ENCODE measurements around the gene RSU1.
"Not testable (repeated sequence)": the region's sequence is repeated elsewhere in the genome, so short reads cannot be mapped to it uniquely, and the experiment has no call there.

RSU1 gene

DNA sequence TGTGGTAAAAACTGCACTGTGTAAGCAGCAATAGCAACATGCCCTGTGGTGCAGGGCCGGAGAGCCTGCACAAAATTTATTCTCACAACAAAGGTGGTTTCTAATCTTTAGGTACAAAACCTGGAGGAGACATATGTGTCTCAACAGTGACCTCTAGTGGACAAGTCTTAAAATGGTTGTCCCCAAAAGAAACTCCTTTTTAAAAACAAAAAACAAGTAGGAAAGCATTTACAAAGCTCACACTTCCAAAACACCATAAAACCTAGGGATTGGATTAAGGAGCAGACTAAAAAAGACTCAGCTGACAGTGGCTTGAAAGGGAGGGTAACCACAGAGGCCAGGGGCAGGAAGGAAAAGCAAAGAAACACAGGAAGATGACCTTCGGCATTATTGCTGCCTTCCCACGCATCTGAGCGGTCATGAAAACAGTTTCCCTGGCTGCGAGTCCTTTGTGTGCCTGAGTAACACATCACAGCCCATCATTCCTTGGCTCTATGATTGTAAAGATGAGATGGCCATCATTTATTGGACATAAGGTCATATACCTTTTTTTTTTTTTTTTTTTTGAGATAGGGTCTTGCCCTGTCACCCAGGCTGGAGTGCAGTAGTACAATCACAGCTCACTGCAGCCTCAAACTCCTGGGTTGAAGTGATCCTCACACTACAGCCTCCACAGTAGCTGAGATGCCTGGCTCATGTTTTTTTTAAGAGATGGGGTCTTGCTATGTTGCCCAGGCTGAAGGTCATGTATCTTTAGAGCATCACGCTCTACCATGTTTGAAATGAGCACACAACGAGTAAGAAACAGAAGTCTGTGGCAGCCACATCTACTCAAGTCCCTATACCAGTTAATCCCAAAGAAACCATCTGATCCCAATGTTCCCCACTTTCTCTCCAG lies 39.5 kb downstream of the RSU1 start:
- DNase-seq, result peak in 1 of 2 experiments; percentile 35

DNA sequence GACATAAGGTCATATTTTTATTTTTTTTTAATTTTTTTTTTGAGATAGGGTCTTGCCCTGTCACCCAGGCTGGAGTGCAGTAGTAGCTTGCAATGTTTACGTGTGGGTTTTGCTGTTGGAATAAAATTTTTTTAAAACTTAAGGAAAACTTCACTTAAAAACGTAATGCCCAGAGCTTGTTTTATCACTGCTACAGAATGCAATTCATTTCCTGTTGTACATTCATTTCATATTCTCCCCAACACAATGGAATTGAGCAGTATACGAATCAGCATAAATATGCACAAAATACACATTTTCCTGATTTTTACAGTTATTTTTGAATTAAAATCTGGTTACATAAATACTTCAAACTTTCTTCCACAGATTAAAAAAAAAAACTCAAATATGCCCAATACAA lies 40.3 kb downstream of the RSU1 start:
- DNase-seq, result no peak

DNA sequence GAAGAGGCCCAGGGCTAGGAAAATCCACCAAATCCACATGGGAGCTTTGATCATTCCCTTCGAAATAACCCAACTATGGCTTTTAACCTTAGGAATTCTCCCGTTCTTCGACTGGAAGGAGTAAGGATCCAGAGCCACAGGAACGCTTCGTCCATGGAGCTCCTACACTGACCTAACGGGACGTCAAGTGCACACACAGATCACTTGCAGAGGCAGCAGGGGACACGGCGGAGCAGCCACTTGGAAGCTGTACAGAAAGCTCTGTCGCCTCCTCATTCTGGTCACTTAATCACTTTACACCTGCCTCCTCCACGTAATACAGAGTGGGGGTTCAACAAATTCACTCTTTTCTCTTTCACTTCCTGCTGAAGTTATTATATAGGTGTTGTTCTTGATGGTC lies 43.9 kb downstream of the RSU1 start:
- no peak for DNase-seq

DNA sequence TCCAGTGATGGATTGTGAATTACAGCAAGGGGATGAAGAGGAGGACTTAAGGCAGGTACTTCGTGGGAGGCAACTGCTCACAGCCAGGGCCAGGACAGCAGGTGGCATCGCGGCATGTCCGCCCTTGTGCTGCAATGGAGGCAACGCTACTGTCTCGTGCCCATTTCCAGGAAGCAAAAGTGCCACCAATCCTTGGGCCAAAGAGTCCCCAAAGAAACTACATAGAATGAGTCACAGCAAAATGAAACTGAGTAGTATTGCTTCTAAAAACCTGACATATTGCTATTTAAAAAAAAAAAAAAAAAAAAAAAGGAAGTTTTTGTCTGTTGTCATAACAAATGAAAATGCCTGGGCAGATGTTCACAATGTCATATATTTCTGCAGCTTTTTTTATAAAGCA lies 46.6 kb downstream of the RSU1 start:
- DNase-seq, result no peak

DNA sequence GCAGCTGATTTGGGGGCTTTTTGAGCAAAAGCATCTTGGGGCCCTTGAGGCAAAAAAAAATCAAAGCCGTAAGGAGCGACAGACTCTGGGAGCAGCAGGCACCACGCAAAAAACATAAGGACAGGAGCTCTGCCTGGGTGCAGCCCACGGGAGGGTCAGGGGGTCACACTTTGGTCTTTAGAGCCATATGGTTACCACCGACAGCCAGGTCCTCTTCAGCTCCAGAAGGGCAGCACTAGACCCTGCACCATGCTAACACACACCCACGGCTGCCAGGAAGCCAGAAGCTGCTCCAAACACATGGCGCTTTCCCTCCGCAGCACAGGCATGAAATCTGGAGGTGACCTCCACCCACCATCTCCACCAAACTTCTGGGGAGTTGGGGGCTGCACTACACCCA lies 47.1 kb downstream of the RSU1 start:
- no peak for DNase-seq

DNA sequence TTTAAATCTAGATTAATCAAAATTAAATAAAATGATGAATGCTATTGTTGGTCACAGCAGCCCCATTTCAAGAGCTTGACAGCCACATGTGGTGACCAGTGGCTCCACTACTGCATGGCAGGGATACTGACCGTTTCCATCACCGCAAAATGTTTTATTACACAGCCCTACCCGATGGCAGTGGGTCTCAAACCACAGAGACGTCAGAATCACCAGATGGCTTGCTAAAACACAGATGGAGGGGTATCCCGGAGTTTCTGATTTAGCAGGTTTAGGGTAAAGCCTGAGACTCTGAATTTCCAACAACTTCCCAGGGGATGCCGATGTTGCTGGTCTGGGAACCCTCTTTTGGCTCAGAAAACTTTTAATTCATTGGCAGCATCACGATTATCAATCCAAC lies 47.9 kb downstream of the RSU1 start:
- no peak for DNase-seq

DNA sequence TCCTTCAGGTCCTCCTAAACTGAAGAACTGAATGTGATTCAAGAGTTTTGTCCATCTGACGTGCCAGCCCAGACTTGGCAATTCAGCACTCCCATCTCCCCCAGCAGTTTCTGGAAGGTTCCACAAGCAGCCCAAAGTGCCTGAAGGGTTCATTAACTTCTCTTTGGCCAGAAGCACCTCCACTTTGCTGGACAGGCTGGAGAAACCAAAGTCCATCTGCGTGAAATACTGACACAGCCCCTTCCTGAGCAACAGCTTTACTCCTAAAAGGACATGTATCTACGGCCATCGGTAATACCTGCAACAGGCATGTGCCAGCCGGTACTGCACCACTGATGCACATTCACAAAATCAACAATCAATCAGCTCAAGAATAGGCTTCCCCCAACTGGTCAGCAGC lies 48.5 kb downstream of the RSU1 start:
- no peak for DNase-seq

DNA sequence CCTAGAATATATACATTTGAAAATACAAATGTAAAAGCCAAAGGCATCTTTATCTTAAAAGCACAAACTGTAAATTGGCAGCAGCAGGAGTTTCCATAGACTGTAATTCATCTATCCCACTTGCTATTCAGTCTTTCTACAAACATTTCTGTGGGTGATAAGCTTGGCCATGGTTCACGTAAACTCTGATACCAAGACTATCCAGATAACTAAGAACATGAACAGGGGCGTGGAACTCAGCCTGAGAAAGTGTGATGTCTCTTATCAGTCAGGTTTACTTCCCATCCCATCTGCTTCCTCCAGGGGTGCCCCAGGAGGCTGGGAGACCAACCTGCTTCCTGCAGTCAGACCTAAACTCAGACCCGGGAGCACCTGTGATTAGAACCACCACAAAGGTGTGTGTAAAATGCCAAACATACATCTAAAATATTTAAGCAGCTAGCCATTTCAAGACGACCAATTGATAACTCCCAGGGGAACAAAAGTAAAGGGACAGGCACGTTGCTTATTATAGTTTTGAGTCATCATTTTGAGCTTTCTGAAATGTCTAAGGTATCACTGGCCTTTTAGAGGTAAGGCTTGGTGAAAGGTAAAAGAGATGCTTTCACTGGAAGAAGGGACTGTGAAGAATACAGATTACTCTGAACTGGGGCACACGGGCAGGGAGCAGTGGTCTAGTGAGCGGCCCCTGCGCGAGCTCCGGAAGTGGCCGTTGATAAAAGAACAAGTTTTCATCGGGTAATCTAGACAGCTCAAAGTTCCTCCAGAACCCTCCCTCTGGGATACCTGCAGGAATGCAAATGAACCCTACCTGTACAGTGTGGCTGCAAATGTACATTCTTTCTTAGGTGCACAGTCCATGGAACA lies 51.5 kb downstream of the RSU1 start:
- DNase-seq, result no peak

DNA sequence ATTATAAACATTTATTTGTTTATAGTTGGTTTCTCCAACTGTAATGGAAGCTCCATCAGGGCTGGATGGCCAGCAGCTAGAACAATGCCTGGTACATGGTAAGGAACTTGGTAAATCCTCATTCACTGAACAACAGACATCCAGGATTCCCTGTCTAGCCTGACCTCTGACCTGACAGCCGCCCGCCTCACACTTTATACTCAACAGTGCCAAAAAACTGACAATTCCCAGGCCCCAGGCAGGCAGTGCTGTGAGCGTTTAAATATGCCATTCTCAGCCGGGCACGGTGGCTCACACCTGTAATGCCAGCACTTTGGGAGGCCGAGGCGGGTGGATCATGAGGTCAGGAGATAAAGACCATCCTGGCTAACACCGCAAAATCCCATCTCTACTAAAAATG lies 55.9 kb downstream of the RSU1 start:
- DNase-seq, result no peak

DNA sequence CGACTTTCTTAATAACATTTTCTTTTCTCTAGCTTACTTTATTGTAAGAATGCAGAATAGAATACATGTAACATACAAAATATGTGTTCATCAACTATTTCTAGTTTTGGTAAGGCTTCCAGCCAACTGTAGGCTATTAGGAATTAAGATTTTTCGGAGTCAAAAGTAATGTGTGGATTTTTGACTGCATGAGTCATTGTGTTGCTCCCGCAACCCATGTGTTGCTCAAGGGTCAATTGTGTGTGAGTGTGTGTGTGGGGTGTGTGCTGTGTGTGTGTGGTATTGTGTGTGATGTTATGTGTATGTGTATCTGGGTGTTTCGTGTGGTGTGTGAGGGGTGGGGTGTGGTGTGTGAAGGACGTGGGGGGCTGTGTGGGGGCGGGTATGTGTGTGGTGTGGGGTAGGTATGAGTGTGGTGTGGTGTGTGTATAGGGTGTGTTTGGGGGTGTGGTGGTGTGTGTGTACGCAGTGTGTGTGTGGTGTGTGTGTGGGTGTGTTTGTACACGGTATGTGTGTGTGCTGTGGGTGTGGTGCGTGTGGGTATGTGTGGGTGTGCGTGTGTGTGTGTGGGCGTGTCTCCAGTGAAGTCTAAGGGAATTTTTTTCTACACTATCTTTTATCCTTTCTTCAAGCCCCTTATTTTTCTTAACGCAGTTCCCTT lies 60.5 kb downstream of the RSU1 start:
- DNase-seq, result no peak

DNA sequence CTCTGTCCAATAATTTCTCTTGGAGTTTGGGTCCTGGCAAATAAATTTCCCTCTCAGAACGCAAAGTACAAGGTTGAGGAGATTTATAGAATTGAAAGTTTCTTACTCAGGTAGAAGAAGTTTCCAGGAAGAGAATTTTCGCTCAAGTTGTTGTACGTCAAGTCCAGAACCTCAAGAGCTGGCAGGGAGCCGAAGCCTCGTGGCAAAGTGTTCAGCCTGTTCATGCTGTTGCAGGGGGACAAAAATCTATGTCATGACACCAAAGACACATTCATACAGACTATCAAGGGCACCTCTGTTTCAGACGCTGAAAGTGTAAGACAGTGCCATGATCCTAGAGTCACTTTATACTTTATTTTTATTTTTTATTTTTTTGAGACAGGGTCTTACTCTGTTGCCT lies 62.5 kb downstream of the RSU1 start:
- DNase-seq, result no peak

DNA sequence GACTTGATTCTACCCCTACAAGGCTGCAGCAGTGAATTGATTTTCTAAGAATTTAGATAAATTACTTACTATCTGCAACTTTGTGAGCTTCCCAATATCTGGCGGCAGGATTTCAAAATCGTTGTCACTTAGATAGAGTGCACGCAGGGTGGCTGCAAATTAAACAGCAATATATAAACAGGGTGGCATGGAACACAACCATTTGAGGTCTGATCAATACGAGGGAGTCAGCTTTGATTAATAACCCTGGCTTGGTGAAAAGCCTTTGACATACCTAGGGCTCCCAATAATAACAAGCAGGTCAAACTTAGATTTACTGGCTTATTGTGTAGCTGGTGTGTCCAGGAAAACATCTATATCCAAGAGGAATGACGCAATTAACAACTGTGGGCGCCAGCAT lies 64.4 kb downstream of the RSU1 start:
- not testable (repeated sequence) for DNase-seq

DNA sequence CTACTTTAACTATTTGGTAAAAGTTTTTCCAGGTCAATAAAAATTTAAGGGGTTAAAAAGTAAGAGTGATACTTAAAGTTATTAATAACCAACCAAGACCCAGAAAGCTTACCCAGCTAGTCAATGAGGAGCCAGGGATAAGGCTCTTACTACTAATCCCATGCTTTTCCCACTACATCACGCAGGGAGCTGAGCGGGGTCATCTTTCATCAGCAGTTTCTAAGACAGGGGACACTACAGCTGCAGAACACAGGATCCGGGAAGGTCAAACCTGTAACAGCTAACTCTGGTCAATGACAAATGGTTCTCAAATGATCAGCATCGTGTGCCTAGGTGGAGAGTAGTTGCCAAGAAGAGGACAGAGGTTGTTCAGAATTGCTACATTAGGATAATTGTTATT lies 65.1 kb downstream of the RSU1 start:
- DNase-seq, result no peak

DNA sequence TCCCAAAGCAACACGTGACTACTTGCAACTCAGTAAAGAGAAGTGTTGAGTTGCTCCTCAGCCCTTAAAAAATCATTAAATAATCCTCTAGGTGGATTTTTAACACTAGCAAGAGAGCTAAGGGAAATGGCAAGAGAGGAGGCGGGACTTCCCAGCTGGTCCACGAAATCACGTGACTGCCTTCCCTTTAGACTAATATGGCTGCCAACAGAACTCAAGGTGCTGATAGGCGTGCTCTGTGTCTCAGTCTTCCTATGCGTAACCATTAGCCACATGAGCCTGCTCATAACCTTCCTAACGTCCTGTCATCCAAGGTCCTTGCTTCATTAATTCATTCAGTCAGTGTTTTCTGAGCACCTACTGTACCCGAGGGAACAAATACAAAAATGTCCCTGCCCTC lies 66.0 kb downstream of the RSU1 start:
- DNase-seq, result no peak

DNA sequence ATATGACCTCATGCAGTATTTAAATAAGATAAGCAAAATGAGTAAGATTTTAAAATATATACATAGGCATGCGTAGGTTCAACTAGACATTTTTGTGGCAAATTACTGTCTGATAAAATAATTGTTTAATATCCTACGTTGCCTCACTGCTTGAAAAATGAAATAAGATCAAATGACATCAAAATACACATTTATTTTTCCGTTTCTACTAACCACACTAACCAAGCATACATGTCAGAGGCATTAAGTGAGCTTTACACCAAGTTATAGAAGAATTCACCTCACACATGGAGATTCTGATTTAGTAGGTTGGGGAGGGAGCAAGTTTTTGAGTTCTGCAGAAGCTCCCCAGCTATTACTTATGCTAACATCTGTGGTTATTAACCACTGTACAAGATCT lies 66.8 kb downstream of the RSU1 start:
- DNase-seq, result no peak

DNA sequence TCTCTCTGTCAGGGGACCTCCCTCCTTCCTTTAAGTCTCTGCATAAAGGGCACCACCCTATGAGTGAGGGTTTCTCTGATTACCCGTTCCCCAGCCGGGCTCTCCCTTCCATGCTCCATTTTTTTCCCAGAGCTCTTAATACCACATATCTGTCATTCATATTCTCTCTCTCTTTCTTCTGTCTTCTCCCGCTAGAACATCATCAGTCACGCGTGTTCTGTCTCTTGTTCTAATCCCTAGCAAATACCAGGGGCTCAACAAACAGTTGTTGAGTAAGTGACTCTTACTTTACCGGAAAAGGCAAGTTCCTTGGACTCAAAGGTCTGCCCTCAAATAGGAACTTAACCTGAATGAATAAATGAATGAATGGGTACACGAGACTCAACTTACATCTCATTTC lies 68.5 kb downstream of the RSU1 start:
- no peak for DNase-seq

DNA sequence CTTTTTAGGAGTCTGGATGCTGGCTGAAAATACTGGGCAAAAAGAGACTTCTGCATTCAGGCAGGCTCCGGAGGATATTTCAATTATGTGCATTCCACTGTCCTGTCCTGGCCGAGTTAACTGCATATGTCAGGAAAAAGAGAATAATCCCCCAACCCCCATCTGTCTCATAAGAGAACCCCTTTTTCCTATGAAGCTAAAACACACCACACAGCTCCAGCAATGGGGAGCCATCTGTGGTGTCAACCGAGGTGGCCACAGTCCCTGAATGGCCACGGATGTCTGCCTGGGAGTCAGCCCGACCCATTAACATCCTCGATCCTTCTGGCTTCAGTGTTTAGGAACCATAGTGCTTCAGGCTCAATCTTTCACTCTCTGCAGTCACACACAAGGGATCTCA lies 70.4 kb downstream of the RSU1 start:
- DNase-seq, result no peak

DNA sequence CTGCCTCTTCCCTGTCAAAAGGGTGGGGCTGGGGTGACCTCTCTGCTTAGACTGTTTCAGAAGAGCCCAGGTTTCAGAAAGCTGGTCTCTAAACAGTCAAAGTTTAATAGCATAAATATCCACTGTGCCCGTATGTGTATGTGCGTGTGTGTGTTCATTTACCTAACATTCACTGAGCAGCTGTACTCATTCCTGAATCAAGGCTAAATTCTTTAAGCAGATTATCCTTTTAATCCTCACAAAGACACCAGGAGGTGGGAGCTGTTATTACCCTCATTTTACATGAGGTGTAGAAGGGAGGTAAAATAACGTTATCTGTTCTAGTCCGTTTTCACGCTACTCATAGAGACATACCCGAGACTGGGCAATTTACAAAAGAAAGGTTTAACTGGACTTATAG lies 72.2 kb downstream of the RSU1 start:
- DNase-seq, result no peak

DNA sequence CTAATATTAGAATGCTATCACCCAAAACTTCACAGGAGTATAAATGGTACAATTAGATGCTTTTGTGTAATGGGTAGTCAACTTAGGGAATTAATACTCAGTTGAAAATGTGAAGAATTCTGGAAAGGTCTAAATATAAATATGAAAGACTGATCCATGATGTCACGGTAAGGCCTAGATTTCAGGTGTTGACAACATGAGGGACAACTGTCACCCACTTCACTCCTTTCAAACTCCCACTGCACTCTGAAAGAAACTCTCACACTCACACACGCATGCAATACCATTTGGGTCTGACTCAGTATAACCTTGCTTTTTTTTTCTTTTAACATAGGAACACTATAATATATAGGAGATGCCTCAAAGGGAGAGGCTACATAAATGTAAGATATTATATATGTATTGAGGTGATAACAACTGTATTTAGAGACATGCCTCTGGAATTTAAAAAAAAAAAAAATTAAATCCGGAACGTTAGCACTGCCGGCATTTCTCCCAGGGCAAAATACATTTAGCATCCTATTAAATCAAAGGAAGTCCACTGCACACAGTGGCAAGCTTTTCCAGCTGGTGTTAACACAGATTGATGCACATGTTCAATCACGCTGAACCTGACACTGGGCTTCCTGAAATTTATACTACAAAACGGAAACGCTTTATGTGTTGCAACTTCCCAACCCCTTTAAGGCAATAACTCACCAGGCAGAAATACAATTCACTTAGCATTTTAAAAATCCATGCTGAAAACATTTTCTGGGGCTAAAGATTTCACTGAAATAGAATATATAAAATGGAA lies 74.9 kb downstream of the RSU1 start:
- no peak for DNase-seq

DNA sequence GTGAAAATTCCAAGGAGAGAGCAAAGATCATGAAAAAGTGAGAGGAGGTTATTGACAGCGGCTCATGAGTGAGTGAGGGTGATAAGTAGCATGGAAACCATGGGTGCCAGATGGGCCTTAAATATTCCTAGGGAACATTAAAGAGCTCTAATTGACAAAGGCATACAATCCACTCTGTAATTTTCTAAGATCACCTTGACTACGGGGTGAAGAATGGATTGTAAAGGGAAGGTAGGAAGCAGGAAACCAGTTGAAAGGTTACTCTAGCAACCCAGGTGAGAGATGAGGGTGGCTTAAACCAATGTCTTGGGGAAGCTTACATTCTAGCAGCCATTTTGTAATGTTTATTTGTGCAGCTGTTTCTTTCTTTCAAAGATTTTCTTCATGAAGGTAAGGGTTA lies 75.7 kb downstream of the RSU1 start:
- no peak for DNase-seq

DNA sequence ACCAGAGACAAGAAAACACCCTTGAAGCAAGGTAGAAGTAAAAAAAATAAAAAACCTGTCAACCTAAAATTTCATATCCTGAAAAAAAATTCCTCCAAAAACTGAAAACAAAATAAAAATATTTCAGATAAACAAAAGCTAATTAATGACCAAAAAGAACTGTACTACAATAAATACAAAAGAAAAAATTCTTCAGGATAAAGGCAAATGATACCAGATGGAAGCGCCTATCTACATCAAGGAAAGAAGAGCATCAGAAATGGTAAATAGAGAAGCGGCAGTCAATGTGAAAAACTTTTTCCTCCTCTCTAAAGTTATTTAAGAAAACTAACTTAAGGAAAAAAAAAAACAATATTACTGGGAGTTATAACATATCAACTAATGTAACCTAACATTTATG lies 79.8 kb downstream of the RSU1 start:
- DNase-seq, result no peak

DNA sequence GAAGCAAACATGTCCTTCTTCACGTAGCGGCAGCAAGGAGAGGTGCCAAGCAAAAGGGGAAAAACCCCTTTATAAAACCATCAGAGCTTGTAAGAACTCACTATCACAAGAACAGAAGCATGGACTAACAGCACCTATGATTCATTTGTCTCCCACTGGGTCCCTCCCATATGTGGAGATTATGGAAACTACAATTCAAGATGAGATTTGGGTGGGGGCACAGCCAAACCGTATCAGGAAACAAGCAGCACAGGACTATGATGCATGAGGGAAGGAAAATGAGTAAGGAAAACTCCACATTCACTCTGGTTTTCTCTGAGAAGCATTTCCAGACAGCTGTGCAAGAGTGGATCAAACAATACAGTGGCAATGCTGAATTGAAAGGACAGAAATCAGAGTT lies 81.6 kb downstream of the RSU1 start:
- no peak for DNase-seq

DNA sequence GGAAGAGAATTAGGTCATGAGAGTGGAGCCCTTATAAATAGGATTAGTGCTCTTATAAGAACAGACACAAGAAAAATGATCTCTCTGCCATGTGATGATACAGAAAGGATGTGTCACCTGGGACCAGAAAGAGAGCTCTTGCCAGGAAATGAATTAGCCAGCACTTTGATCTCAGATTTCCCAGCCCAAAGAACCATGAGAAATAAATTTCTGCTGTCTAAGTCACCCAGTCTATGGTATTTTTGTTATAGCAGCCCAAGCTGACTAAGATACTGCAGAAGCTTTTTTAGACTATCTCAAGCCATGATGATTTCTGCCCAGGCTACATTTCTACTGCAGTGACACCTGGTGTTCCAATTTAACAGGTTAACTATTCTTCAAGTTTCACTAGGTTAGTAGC lies 84.8 kb downstream of the RSU1 start:
- DNase-seq, result no peak
